A673 (cell line): ENCODE measurements around the gene TRIP4.

Experiments
- EZH2 ChIP-seq: fragments of 200-600 bp; sonication (generic); IDR thresholded peaks from 2 replicates; pipeline ENCODE4 v1.6.1; 2017; ENCODE audit warnings: borderline replicate concordance, low read depth, mild to moderate bottlenecking, mixed read lengths, antibody characterized with exemption, low read length; ENCODE audit not compliant: poor library complexity, severe bottlenecking
- TF ChIP-seq, protein P1 (sequence below): fragments of 300-800, 200-600 bp; sonication (generic); conservative IDR thresholded peaks from 2 replicates; pipeline ENCODE4 v1.5.1; 2017; ENCODE audit warnings: low read depth, mild to moderate bottlenecking, antibody characterized with exemption, low read length, moderate library complexity, mixed read lengths

DNA sequence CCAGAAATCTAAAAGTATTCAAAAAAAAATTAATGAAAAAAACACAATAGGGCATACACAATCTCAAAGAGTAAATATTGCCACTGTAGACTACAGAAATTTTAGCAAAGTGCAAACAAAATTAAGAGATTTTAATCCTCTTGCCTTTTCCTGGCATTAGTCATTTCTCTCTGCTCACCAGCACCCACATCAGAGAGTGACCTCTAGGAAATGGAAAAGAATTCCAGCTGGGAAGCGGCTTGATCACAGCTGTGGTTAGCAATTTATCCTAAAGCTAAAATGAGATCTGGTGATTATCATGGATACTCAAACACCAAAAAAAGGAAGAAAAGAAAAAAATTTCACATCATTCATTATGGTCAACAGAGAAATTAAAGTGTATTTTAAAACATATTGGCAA lies 39.2 kb upstream of the TRIP4 start:
- TF ChIP-seq, protein P1, sequence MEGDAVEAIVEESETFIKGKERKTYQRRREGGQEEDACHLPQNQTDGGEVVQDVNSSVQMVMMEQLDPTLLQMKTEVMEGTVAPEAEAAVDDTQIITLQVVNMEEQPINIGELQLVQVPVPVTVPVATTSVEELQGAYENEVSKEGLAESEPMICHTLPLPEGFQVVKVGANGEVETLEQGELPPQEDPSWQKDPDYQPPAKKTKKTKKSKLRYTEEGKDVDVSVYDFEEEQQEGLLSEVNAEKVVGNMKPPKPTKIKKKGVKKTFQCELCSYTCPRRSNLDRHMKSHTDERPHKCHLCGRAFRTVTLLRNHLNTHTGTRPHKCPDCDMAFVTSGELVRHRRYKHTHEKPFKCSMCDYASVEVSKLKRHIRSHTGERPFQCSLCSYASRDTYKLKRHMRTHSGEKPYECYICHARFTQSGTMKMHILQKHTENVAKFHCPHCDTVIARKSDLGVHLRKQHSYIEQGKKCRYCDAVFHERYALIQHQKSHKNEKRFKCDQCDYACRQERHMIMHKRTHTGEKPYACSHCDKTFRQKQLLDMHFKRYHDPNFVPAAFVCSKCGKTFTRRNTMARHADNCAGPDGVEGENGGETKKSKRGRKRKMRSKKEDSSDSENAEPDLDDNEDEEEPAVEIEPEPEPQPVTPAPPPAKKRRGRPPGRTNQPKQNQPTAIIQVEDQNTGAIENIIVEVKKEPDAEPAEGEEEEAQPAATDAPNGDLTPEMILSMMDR: no peak
- TF ChIP-seq EZH2: no peak
